Measurements from ENCODE around the gene RGS12. TPM values are rescaled to one million over a fixed set of nuclear protein-coding genes. Genes with fewer than 3 reads are reported as not detected.

The RGS12 gene
- total RNA-seq, 1 experiment from 2014 or later = 36.6 TPM

GRCh38 chr4:3306450-3306849 is 13.6 kb downstream of the RGS12 start:
- Histone ChIP-seq H2AFZ (no peak overlapping the region), H3K4me3 (no peak overlapping the region), H3K9me3 (ENCODE audit: insufficient read depth, low read depth) (no peaks in the 10 kb centered on the region), H3K36me3 (ENCODE audit: low read depth) (no peaks in the 10 kb centered on the region), H4K20me1 (ENCODE audit: insufficient read depth) (0 out of 2 replicates have a peak, but pooled peaks cover 2% of the 10 kb centered on the region), H3F3A (ENCODE audit: insufficient read depth, low read depth) (peaks cover 2% of the 10 kb centered on the region; the same call in 1 of the 2 replicates), H3K79me2 (ENCODE audit: low read depth) (no peaks in the 10 kb centered on the region), H3K4me1 (replicated peaks; ENCODE audit: insufficient read depth) (peaks cover 7% of the 10 kb centered on the region), H3K27me3 (ENCODE audit: insufficient read depth, low read depth) (no peaks in the 10 kb centered on the region), H3K27ac (no peak overlapping the region), H3K4me2 (no peak overlapping the region), H3K9me2 (ENCODE audit: insufficient read depth) (no peaks in the 10 kb centered on the region)
- POLR2A ChIA-PET (ENCODE audit: unreplicated experiment) = no interaction called here
- intact Hi-C loops (cut with micrococcal nuclease; ENCODE audit: unreplicated experiment) = no loop called here
- CTCF ChIA-PET = no interaction called here
- BruUV-seq (replicated peaks) = no TSS peak
- no peak for DNase-seq
- TF ChIP-seq EZH2 (IDR thresholded peaks at IDR 0.05; ENCODE audit: low read depth) (no peak), CTCF (conservative IDR thresholded peaks at IDR 0.05) (no peak)

- intact Hi-C loops (cut with micrococcal nuclease; ENCODE audit: unreplicated experiment) = no loop called here
- no TSS peak for BruUV-seq (replicated peaks)
- no peak overlapping the region for H2AFZ ChIP-seq
- H3K9me2 ChIP-seq (ENCODE audit: insufficient read depth) = no peaks in the 10 kb centered on the region
- TF ChIP-seq CTCF (conservative IDR thresholded peaks at IDR 0.05) (no peak), EZH2 (IDR thresholded peaks at IDR 0.05; ENCODE audit: low read depth) (no peak)
- H3K4me2 ChIP-seq = no peak overlapping the region
- H3K27ac ChIP-seq = no peak overlapping the region
- no peaks in the 10 kb centered on the region; the same call in 1 of the 2 replicates for H3K79me2 ChIP-seq (ENCODE audit: low read depth)
- no peaks in the 10 kb centered on the region for H3K9me3 ChIP-seq (ENCODE audit: insufficient read depth, low read depth)
- DNase-seq = no peak
- no peaks in the 10 kb centered on the region for H3K36me3 ChIP-seq (ENCODE audit: low read depth)
- H3K4me3 ChIP-seq = no peak overlapping the region
- H3K27me3 ChIP-seq (ENCODE audit: insufficient read depth, low read depth) = no peaks in the 10 kb centered on the region
- CTCF ChIA-PET = no interaction called here
- H4K20me1 ChIP-seq (ENCODE audit: insufficient read depth) = 0 out of 2 replicates have a peak, but pooled peaks cover 3% of the 10 kb centered on the region
- peaks cover 13% of the 10 kb centered on the region for H3K4me1 ChIP-seq (replicated peaks; ENCODE audit: insufficient read depth)
- POLR2A ChIA-PET (ENCODE audit: unreplicated experiment) = no interaction called here
- peaks cover 8% of the 10 kb centered on the region; the same call in 1 of the 2 replicates for H3F3A ChIP-seq (ENCODE audit: insufficient read depth, low read depth)
Observed at GRCh38 chr4:3307060-3307459, 14.2 kb downstream of the RGS12 start.

- Histone ChIP-seq H4K20me1 (ENCODE audit: insufficient read depth) (0 out of 2 replicates have a peak, but pooled peaks cover 3% of the 10 kb centered on the region), H3F3A (ENCODE audit: insufficient read depth, low read depth) (peaks cover 12% of the 10 kb centered on the region; the same call in 1 of the 2 replicates), H3K4me3 (no peak overlapping the region), H2AFZ (no peak overlapping the region), H3K36me3 (ENCODE audit: low read depth) (no peaks in the 10 kb centered on the region), H3K79me2 (ENCODE audit: low read depth) (peaks cover 3% of the 10 kb centered on the region; the same call in 1 of the 2 replicates), H3K27ac (no peak overlapping the region), H3K9me2 (ENCODE audit: insufficient read depth) (no peaks in the 10 kb centered on the region), H3K9me3 (ENCODE audit: insufficient read depth, low read depth) (no peaks in the 10 kb centered on the region), H3K4me1 (replicated peaks; ENCODE audit: insufficient read depth) (peaks cover 17% of the 10 kb centered on the region), H3K27me3 (ENCODE audit: insufficient read depth, low read depth) (no peaks in the 10 kb centered on the region), H3K4me2 (no peak overlapping the region)
- no peak for DNase-seq
- intact Hi-C loops (cut with micrococcal nuclease; ENCODE audit: unreplicated experiment) = no loop called here
- TF ChIP-seq EZH2 (IDR thresholded peaks at IDR 0.05; ENCODE audit: low read depth) (no peak), CTCF (conservative IDR thresholded peaks at IDR 0.05) (no peak)
- no TSS peak for BruUV-seq (replicated peaks)
- POLR2A ChIA-PET (ENCODE audit: unreplicated experiment) = no interaction called here
- CTCF ChIA-PET = no interaction called here
Observed at GRCh38 chr4:3307486-3307885, 14.7 kb downstream of the RGS12 start.

All from PC-9 (cell line).